Left ventricle myocardium inferior (tissue), 1 donor: Measurements from ENCODE around the gene KCND2. TPM values are rescaled to one million over a fixed set of nuclear protein-coding genes. Genes with fewer than 3 reads are reported as not detected.

Experiments used
- DNase-seq: peaks from one replicate; pipeline ENCODE4 v3.0.0-alpha.2; 2020
- H3K27ac ChIP-seq: fragments of 200-600 bp; replicated peaks from 2 replicates; pipeline ENCODE4 v1.8.0; 2021
- H3K27me3 ChIP-seq: fragments of 200-600 bp; 2 replicates; pipeline ENCODE4 v1.8.0; 2021; ENCODE audit warnings: low read depth
- H3K36me3 ChIP-seq: fragments of 200-600 bp; 2 replicates; pipeline ENCODE4 v1.8.0; 2021
- H3K4me1 ChIP-seq: fragments of 200-600 bp; 2 replicates; pipeline ENCODE4 v1.8.0; 2021
- H3K4me3 ChIP-seq: fragments of 200-600 bp; 2 replicates; pipeline ENCODE4 v1.8.0; 2021; ENCODE audit warnings: mild to moderate bottlenecking, moderate library complexity
- H3K9me3 ChIP-seq: fragments of 200-600 bp; replicated peaks from 2 replicates; pipeline ENCODE4 v1.8.0; 2021
- intact Hi-C: fragments of 100-400 bp; cut with micrococcal nuclease; formaldehyde crosslinking; loops from one replicate; pipeline ENCODE4 v1.11.0; 2022
- total RNA-seq: library from RNA; stranded (reverse); fragmentation: NEBNext Ultra II Directional; extraction: Animal tissue kit (Norgen Biotek cat#: 25700); gene quantifications from one replicate; pipeline ENCODE4 v1.2.1, GENCODE V29; 2021
- TF ChIP-seq, protein P1 (sequence below): fragments of 200-600 bp; IDR thresholded peaks from 2 replicates; pipeline ENCODE4 v1.8.0; 2021; ENCODE audit warnings: antibody characterized with exemption, mild to moderate bottlenecking, borderline replicate concordance
- donor health status: DM: no; HTN: yes; CAD: no; lungs with severe emphysema.

Gene KCND2
- total RNA-seq, 1 donor from 2014 or later, result not detected

DNA sequence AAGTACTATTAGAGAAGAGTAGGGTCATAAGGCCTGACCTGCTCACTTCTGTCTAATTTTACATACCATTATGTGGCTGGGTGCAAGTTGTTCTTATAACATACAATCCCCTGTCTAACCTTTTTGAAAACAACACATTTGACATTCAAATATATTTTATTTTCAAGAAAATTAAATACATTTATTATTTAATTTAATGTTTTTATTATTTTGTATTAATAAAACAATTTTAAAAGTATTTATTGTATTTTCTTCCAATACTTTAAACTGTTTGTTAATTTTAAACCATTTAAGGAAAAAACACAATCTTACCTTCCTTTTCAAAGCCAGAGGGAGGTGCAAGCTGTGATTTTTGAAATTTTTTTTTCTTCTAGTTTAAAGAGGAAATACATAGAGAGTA lies 232.8 kb downstream of the KCND2 start:
- TF ChIP-seq, protein P1, sequence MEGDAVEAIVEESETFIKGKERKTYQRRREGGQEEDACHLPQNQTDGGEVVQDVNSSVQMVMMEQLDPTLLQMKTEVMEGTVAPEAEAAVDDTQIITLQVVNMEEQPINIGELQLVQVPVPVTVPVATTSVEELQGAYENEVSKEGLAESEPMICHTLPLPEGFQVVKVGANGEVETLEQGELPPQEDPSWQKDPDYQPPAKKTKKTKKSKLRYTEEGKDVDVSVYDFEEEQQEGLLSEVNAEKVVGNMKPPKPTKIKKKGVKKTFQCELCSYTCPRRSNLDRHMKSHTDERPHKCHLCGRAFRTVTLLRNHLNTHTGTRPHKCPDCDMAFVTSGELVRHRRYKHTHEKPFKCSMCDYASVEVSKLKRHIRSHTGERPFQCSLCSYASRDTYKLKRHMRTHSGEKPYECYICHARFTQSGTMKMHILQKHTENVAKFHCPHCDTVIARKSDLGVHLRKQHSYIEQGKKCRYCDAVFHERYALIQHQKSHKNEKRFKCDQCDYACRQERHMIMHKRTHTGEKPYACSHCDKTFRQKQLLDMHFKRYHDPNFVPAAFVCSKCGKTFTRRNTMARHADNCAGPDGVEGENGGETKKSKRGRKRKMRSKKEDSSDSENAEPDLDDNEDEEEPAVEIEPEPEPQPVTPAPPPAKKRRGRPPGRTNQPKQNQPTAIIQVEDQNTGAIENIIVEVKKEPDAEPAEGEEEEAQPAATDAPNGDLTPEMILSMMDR, result no peak

DNA sequence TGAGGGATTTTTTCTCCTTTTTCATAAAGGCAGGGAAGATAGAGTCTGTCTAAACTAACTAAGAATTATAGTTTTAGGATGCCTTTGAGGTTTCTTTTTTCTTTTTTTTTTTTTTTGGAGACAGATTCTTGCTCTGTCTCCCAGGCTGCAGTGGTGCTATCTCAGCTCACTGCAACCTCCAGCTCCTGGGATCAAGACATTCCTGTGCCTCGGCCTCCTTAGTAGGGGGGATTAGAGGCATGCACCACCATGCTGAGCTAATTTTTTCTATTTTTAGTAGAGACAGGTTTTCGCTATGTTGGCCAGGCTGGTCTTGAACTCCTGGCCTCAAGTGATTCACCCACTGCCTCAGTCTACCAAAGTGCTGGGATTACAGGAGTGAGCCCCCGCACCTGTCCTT lies 239.7 kb downstream of the KCND2 start:
- H3K27me3 ChIP-seq, result no peaks in the 10 kb centered on the region
- no peak overlapping the region for H3K27ac ChIP-seq
- DNase-seq, result no peak
- intact Hi-C loops, result no loop called here
- TF ChIP-seq, protein P1, result no peak
- no peaks in the 10 kb centered on the region for H3K4me1 ChIP-seq
- no peaks in the 10 kb centered on the region for H3K9me3 ChIP-seq
- H3K36me3 ChIP-seq, result no peaks in the 10 kb centered on the region
- no peak overlapping the region for H3K4me3 ChIP-seq

More for the DNA sequence above, 232.8 kb downstream of the KCND2 start:
- Histone ChIP-seq H3K36me3 (no peaks in the 10 kb centered on the region), H3K27me3 (no peaks in the 10 kb centered on the region), H3K9me3 (no peaks in the 10 kb centered on the region), H3K27ac (no peak overlapping the region), H3K4me3 (no peak overlapping the region), H3K4me1 (no peaks in the 10 kb centered on the region)
- DNase-seq, result no peak
- intact Hi-C loops, result no loop called here

DNA sequence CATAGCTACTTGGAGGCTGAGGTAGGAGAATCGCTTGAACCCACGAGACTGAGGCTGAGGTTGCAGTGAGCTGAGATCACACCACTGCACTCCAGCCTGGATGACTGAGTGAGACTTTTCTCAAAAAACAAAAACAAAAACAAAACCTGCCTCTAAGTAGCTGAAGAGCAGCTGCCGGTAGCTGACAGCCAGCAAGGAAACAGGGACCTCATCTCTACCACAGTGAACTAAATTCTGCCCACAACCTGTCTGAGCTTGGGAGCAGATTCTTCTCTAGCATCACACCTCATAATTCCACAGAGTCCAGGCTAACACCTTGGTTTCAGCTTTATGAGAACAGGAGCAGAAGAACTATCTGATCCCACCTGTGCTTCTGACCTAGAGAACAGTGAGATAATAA lies 246.2 kb downstream of the KCND2 start:
- no peak for DNase-seq
- TF ChIP-seq, protein P1, result no peak
- Histone ChIP-seq H3K27me3 (no peaks in the 10 kb centered on the region), H3K4me3 (no peak overlapping the region), H3K36me3 (no peaks in the 10 kb centered on the region), H3K9me3 (no peaks in the 10 kb centered on the region), H3K27ac (no peak overlapping the region), H3K4me1 (no peaks in the 10 kb centered on the region)
- intact Hi-C loops, result no loop called here

DNA sequence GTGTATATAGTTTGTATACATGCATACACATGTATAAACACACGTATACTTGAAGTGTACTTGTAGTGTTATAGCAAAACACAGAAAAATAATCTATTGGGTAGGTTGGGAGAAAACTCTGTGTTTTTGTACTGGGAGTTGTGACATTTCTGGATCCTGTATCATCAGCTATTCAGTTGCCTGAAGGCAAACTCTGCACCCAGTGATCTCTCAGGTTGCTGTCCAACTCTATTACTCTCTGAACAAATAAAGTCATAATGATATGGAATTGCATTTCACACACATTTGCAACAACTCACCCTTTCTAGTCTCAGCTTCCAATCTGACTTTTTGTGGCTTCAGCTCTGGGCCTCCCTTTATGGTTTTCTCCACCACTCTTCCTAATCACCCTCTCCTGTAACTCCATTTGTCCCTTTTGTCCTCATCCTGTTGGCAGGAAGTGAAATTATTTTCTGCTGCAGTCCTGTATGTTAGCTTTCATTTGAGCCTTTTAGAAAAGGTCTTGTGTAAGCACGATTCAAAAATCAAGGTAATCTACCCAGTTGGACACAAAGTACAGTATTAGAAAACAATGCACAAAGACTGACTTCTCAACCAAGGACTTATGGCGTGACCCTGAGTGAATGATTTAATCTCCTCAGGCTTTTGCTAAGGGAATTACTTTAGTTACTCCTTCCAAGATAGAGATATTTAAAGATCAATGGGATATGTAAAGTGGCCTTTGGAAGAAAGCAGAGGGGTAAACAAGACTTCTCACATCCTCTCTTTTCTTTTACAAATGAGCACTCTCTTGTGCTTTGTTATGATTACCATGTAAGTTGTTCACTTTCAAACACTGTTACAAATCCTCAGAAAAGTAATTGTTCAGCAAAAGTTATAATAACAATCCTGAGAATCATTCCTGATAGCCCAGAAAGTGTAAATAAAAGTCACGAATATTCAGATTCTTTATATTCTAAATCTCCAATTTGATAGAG lies 249.1 kb downstream of the KCND2 start:
- TF ChIP-seq, protein P1, result no peak
- H3K27me3 ChIP-seq, result no peaks in the 10 kb centered on the region
- H3K4me3 ChIP-seq, result no peak overlapping the region
- intact Hi-C loops, result no loop called here
- H3K27ac ChIP-seq, result no peak overlapping the region
- H3K36me3 ChIP-seq, result no peaks in the 10 kb centered on the region
- DNase-seq, result no peak
- H3K4me1 ChIP-seq, result no peaks in the 10 kb centered on the region
- H3K9me3 ChIP-seq, result no peaks in the 10 kb centered on the region

DNA sequence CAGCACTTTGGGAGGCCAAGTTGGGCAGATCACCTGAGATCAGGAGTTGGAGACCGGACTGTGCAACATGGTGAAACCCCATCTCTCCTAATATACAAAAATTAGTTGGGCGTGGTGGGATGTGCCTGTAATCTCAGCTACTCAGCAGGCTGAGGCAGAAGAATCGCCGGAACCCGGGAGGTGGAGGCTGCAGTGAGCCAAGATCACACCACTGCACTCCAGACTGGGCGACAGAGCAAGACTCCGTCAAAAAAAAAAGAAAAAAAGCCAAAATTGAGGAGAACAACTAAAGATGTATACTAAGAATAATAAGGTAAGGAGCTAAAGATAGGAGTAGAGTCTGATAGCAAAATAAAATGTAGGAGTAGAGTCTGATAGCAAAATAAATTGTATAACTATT lies 251.0 kb downstream of the KCND2 start:
- no peak overlapping the region for H3K4me3 ChIP-seq
- intact Hi-C loops, result no loop called here
- H3K27me3 ChIP-seq, result no peaks in the 10 kb centered on the region
- TF ChIP-seq, protein P1, result no peak
- DNase-seq, result no peak
- no peaks in the 10 kb centered on the region for H3K36me3 ChIP-seq
- H3K9me3 ChIP-seq, result no peaks in the 10 kb centered on the region
- no peak overlapping the region for H3K27ac ChIP-seq
- H3K4me1 ChIP-seq, result no peaks in the 10 kb centered on the region
